Activated naive CD4-positive, alpha-beta T cell treated with anti-CD3 and anti-CD28 coated beads, Interleukin-2, amount 10 ng/mL, durations not matched to agents 7 days and 5 days (primary cell): ENCODE data around the gene PSME2.

Experiments
- CTCF ChIA-PET: fragments of 350-600 bp; sonication (Branson Sonifier 250); formaldehyde crosslinking; loops from one replicate; lab custom pipeline; 2021; ENCODE audit warnings: antibody characterized with exemption; lab: Charles Lee
- DNase-seq: peaks from one replicate; pipeline ENCODE4 v3.0.0-alpha.2; 2020
- H3K27ac Mint-ChIP-seq: one replicate; pipeline ENCODE4 v1.8.0; 2021; ENCODE audit warnings: mild to moderate bottlenecking, moderate library complexity, mixed read lengths
- H3K27me3 Mint-ChIP-seq: one replicate; pipeline ENCODE4 v1.8.0; 2021; ENCODE audit warnings: mild to moderate bottlenecking, mixed read lengths
- H3K36me3 Mint-ChIP-seq: one replicate; pipeline ENCODE4 v1.8.0; 2021; ENCODE audit warnings: mixed read lengths
- H3K4me1 Mint-ChIP-seq: one replicate; pipeline ENCODE4 v1.8.0; 2021; ENCODE audit warnings: mixed read lengths
- H3K4me3 Mint-ChIP-seq: one replicate; pipeline ENCODE4 v1.8.0; 2021; ENCODE audit warnings: mild to moderate bottlenecking, moderate library complexity, mixed read lengths
- H3K9me3 Mint-ChIP-seq: one replicate; pipeline ENCODE4 v1.8.0; 2021; ENCODE audit warnings: mixed read lengths

PSME2 gene

GRCh38 chr14:24146453-24146977 is at the start of gene PSME2:
Gene PSME2 (minus strand): TSS chr14:24146610. CDS start chr14:24146581, 29 bp downstream.
- CTCF ChIA-PET, result interaction anchor here (0.8 to 8.0 kb wide), 6 partner anchors 11 to 285 kb away, joined by 3 to 67 read pairs (median 6); partner anchors contain the start of genes CIDEB, IRF9 and PSME1
- Mint-ChIP-seq H3K9me3 (no peaks in the 10 kb centered on the region), H3K4me3 (peak within 1 kb of the TSS; percentile 93), H3K36me3 (peaks cover 63% of the 10 kb centered on the region), H3K27ac (peak within 1 kb of the TSS; percentile 99), H3K27me3 (no peaks in the 10 kb centered on the region), H3K4me1 (peaks cover 65% of the 10 kb centered on the region)
- peak; percentile 93 for DNase-seq

- no peaks in the 10 kb centered on the region for H3K27me3 Mint-ChIP-seq
- peaks cover 52% of the 10 kb centered on the region for H3K36me3 Mint-ChIP-seq
- peak; percentile 94 for DNase-seq
- peak within 1 kb of the TSS; percentile 98 for H3K27ac Mint-ChIP-seq
- peaks cover 58% of the 10 kb centered on the region for H3K4me1 Mint-ChIP-seq
- no peaks in the 10 kb centered on the region for H3K9me3 Mint-ChIP-seq
- CTCF ChIA-PET, result interaction anchor here (1.0 to 2.7 kb wide), 7 partner anchors 20 to 236 kb away, joined by 3 to 8 read pairs (median 5); partner anchors contain the start of genes CIDEB, IRF9, LTB4R2 and MDP1
- H3K4me3 Mint-ChIP-seq, result peak within 1 kb of the TSS; percentile 98
These were observed 49.0 kb upstream of the PSME2 start, which contains the start of gene TM9SF1 for GRCh38 chr14:24195186-24196070. Gene TM9SF1 (minus strand): TSS chr14:24195441. CDS start chr14:24195019, 422 bp downstream.

GRCh38 chr14:24194873-24195185 is 48.4 kb upstream of the PSME2 start:
- CTCF ChIA-PET, result interaction anchor here (1.0 to 2.7 kb wide), 3 partner anchors 20 to 139 kb away, joined by 5 to 8 read pairs (median 5); partner anchors contain the start of genes CIDEB and MDP1
- Mint-ChIP-seq H3K27ac (peak overlapping the region; percentile 98), H3K9me3 (no peaks in the 10 kb centered on the region), H3K4me1 (peaks cover 64% of the 10 kb centered on the region), H3K4me3 (peak overlapping the region; percentile 98), H3K27me3 (no peaks in the 10 kb centered on the region), H3K36me3 (peaks cover 49% of the 10 kb centered on the region)
- DNase-seq, result no peak

- Mint-ChIP-seq H3K4me3 (peak overlapping the region; percentile 98), H3K36me3 (peaks cover 48% of the 10 kb centered on the region), H3K4me1 (peaks cover 67% of the 10 kb centered on the region), H3K9me3 (no peaks in the 10 kb centered on the region), H3K27ac (peak overlapping the region; percentile 98), H3K27me3 (no peaks in the 10 kb centered on the region)
- CTCF ChIA-PET, result interaction anchor here (0.7 to 2.7 kb wide), 4 partner anchors 21 to 139 kb away, joined by 4 to 8 read pairs (median 5); partner anchors contain the start of genes CIDEB and MDP1
- DNase-seq, result no peak
These were observed 47.9 kb upstream of the PSME2 start for GRCh38 chr14:24194186-24194872.

- Mint-ChIP-seq H3K27ac (peak overlapping the region; percentile 68), H3K27me3 (no peaks in the 10 kb centered on the region), H3K4me3 (no peak overlapping the region), H3K4me1 (peaks cover 68% of the 10 kb centered on the region), H3K9me3 (no peaks in the 10 kb centered on the region), H3K36me3 (peaks cover 42% of the 10 kb centered on the region)
- no peak for DNase-seq
- CTCF ChIA-PET, result no interaction called here
These were observed 46.5 kb upstream of the PSME2 start for GRCh38 chr14:24192933-24193332.

- DNase-seq, result no peak
- no peaks in the 10 kb centered on the region for H3K9me3 Mint-ChIP-seq
- peaks cover 65% of the 10 kb centered on the region for H3K4me1 Mint-ChIP-seq
- no peak overlapping the region for H3K27ac Mint-ChIP-seq
- CTCF ChIA-PET, result no interaction called here
- H3K36me3 Mint-ChIP-seq, result peaks cover 49% of the 10 kb centered on the region
- H3K27me3 Mint-ChIP-seq, result no peaks in the 10 kb centered on the region
- H3K4me3 Mint-ChIP-seq, result no peak overlapping the region
These were observed 44.0 kb upstream of the PSME2 start for GRCh38 chr14:24190416-24190815.

GRCh38 chr14:24189460-24189859 is 43.0 kb upstream of the PSME2 start:
- Mint-ChIP-seq H3K9me3 (no peaks in the 10 kb centered on the region), H3K4me3 (no peak overlapping the region), H3K4me1 (peaks cover 59% of the 10 kb centered on the region), H3K36me3 (peaks cover 50% of the 10 kb centered on the region), H3K27me3 (no peaks in the 10 kb centered on the region), H3K27ac (no peak overlapping the region)
- CTCF ChIA-PET, result interaction anchor here (0.7 to 0.8 kb wide), 2 partner anchors 28 to 119 kb away, joined by 3 read pairs; partner anchors contain the start of gene IRF9
- DNase-seq, result no peak

GRCh38 chr14:24189059-24189375 is 42.6 kb upstream of the PSME2 start:
- peaks cover 54% of the 10 kb centered on the region for H3K4me1 Mint-ChIP-seq
- peak overlapping the region; percentile 85 for H3K4me3 Mint-ChIP-seq

GRCh38 chr14:24188251-24189058 is 42.0 kb upstream of the PSME2 start, which contains the start of gene IPO4:
Gene IPO4 (minus strand): TSS chr14:24188816. CDS start chr14:24188787, 29 bp downstream.
- CTCF ChIA-PET, result interaction anchor here (0.7 to 1.2 kb wide), 3 partner anchors 27 to 248 kb away, joined by 3 read pairs; partner anchors contain the start of gene IRF9
- Mint-ChIP-seq H3K4me1 (peaks cover 52% of the 10 kb centered on the region), H3K9me3 (no peaks in the 10 kb centered on the region)

More at GRCh38 chr14:24189059-24189375, 42.6 kb upstream of the PSME2 start:
- Mint-ChIP-seq H3K27me3 (no peaks in the 10 kb centered on the region), H3K36me3 (peaks cover 48% of the 10 kb centered on the region), H3K9me3 (no peaks in the 10 kb centered on the region), H3K27ac (peak overlapping the region; percentile 90)
- DNase-seq, result no peak
- CTCF ChIA-PET, result interaction anchor here (0.7 to 1.2 kb wide), 3 partner anchors 28 to 247 kb away, joined by 3 read pairs; partner anchors contain the start of gene IRF9

GRCh38 chr14:24187539-24187915 is 41.1 kb upstream of the PSME2 start:
- peaks cover 48% of the 10 kb centered on the region for H3K36me3 Mint-ChIP-seq
- no peaks in the 10 kb centered on the region for H3K27me3 Mint-ChIP-seq
- no peak for DNase-seq
- peaks cover 45% of the 10 kb centered on the region for H3K4me1 Mint-ChIP-seq
- H3K4me3 Mint-ChIP-seq, result peak overlapping the region; percentile 85
- peak overlapping the region; percentile 90 for H3K27ac Mint-ChIP-seq
- CTCF ChIA-PET, result no interaction called here
- H3K9me3 Mint-ChIP-seq, result no peaks in the 10 kb centered on the region

More at GRCh38 chr14:24188251-24189058, 42.0 kb upstream of the PSME2 start, which contains the start of gene IPO4:
- DNase-seq, result peak; percentile 97
- Mint-ChIP-seq H3K4me3 (peak within 1 kb of the TSS; percentile 85), H3K27ac (peak within 1 kb of the TSS; percentile 90), H3K27me3 (no peaks in the 10 kb centered on the region), H3K36me3 (peaks cover 49% of the 10 kb centered on the region)

GRCh38 chr14:24186831-24187538 is 40.6 kb upstream of the PSME2 start:
- Mint-ChIP-seq H3K27me3 (no peaks in the 10 kb centered on the region), H3K36me3 (peaks cover 46% of the 10 kb centered on the region), H3K9me3 (no peaks in the 10 kb centered on the region), H3K4me3 (peak overlapping the region; percentile 85), H3K4me1 (peaks cover 40% of the 10 kb centered on the region), H3K27ac (peak overlapping the region; percentile 33)
- CTCF ChIA-PET, result no interaction called here
- no peak for DNase-seq

GRCh38 chr14:24185741-24186140 is 39.3 kb upstream of the PSME2 start:
- Mint-ChIP-seq H3K4me3 (no peak overlapping the region), H3K9me3 (no peaks in the 10 kb centered on the region), H3K27ac (no peak overlapping the region), H3K36me3 (peaks cover 41% of the 10 kb centered on the region), H3K4me1 (peaks cover 31% of the 10 kb centered on the region), H3K27me3 (no peaks in the 10 kb centered on the region)
- DNase-seq, result no peak
- CTCF ChIA-PET, result interaction anchor here (0.6 kb wide), 1 partner anchor 35 kb away, joined by 4 read pairs; no protein-coding TSS in a partner anchor
